ENCODE results near the gene FARS2.
"Not testable (repeated sequence)": the region's sequence is repeated elsewhere in the genome, so short reads cannot be mapped to it uniquely, and the experiment has no call there.

The FARS2 gene

DNA sequence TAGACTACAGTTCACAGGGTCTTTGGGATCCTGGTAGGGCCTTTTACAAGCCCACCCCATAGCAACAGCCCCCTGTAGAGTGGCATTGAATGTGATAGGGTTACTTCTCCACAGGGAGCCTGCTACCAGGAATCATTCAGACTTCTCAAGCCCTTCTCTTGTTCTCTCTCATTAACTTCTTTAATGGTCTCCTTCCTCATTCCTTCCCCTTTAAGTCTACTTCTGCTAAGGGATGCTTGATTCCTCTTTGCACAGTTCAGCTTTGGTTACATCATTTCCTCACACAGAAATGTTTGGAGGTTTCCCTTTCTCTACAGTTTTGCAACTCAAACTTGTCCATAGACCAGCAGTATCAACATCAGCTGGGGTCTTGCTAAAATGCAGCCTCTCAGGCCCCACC is 437.8 kb downstream of the FARS2 start:
- not testable (repeated sequence) for DNase-seq (ENCODE audit: low read depth)

DNA sequence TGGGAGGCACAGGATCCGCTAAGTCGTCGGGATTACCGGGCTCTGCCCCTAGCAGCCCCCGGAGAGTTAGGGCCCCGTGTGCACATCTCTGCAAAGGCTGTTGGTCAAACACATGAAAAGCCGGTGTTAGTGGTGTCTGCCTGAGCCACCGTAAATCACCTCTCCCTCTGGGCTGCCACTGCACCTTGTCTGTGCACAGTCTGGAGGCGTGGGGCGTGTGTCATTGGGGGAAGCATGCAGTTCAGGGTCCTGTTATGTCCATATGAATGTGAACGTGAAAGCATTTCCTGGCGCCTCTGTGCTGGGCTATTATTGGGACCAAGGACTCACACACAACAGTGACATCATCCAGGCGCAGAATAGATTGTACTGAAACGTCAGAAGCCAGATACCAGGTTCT is 439.9 kb downstream of the FARS2 start:
- DNase-seq (ENCODE audit: low read depth): no peak

DNA sequence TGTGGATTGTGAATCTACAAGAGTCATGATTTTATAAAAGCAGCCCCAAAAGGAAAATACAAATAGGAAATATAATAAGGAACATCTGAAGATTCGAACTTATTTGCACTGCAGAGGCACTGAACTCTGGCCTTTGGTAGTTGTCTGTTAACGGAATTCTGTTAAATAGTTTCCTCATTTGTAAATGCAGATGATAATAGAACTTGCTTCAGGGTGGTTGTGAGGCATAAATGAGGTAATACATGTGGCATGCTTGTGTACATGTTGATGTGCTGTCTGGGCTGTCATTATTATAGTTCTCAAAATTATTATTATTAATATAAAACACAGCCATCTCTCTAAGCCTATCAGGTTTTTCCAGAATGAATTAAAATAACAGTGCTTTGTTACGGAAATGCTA is 443.4 kb downstream of the FARS2 start:
- no peak for DNase-seq (ENCODE audit: low read depth)

- no peak for DNase-seq (ENCODE audit: low read depth)
Measured at GRCh38 chr6:5705252-5705651, 443.9 kb downstream of the FARS2 start.

GRCh38 chr6:5706124-5707033 is 445.1 kb downstream of the FARS2 start:
- no peak for DNase-seq (ENCODE audit: low read depth)

DNA sequence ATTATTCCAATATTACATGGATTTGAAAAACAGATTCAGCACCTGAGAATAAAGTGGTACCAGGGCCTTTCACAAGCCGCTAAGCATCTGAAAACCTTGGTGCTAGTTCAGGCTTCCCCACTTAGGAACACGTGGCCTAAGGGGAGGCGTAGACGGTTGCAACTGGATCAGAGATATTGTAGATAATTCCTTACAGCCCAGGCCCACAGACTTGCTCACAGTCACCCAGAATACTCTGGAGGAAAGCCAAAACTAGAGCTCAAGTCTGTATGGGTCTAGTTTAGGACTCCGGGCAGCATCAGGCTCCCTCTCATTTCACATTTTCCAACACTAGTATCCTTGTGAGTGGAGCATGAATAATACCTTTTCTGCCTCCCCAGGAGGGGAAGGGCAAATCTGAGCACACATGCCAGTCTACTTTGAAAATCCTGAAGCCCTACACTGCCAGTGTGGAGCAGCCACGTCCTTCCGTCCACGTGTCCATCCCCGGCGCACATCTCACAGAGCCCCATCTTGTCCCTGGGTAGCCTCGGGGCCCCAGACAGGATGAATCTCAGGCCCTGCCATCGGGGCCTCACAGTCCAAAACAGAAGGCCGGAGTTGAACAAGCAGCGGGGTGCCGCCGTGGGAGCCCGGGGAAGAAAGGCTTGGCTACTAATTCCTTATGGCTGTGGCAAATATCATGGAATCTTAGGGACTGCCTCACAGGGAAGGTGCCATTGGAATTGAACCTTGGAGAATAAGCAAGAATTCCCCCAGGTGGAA is 446.1 kb downstream of the FARS2 start:
- no peak for DNase-seq (ENCODE audit: low read depth)

- no peak for DNase-seq (ENCODE audit: low read depth)
Measured at GRCh38 chr6:5710516-5710915, 449.2 kb downstream of the FARS2 start.

GRCh38 chr6:5710936-5711335 is 449.6 kb downstream of the FARS2 start:
- DNase-seq (ENCODE audit: low read depth): no peak

DNA sequence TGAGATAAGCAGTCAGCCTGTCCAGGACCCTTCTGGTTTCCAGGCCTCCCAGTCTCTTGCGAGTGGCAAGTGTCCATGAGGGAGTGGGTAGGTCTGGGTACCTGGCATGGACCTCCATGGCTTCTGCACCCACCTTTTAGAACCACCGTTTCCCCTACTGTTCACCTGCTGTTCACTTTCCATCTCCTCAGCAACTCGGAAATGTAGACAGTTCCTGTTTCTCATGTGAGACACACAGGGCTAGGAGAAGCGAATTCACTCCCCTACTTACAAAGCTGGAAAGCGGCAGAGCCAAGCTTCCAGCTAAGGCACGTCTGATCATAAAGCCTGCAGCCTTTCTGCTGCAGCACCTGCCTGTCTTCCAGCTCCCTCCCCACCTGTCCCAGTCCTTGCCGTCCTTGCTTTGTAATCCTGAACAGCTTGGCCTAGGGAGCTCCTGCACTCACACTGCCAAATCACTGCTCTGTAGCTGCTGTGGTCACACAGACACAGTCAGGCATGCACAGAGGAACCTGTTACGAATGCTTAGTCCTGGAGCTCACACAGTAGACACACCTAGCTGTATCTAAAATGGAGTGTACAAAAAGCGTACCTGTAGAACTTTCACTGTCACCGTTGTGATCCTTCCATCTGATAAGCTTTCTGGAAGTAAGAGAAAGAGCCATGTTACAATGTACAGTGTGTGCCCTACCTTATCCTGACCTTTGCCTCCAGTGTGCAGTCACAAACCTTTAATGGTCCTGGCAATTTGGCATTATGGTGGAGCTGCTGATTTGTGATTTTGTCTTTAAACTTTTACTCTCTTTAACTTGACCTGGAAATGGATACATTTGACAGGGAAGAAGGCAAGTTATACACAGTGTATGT is 451.3 kb downstream of the FARS2 start:
- DNase-seq (ENCODE audit: low read depth): no peak

DNA sequence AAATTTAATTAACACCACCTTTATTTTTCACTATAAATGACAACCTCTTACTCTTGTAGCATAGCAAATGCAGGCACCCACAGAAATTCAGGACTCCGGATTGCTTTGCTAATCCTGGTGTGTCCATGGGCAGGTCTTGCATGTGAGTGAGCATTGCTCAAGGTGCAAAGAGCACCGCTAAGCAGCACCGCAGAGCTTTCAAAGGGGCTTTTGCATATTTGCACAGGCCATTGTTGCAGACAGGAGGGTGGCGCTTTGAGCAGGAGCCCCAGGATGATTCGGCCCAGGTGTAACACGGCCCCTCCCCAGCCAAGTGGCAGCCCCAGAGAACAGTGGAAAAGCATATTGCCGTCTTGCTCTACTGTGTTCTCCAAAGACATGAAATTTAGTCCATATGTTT is 452.2 kb downstream of the FARS2 start:
- DNase-seq (ENCODE audit: low read depth): no peak

GRCh38 chr6:5718231-5718947 is 457.1 kb downstream of the FARS2 start:
- DNase-seq (ENCODE audit: low read depth): no peak

GRCh38 chr6:5723841-5724691 is 462.8 kb downstream of the FARS2 start:
- no peak for DNase-seq (ENCODE audit: low read depth)

GRCh38 chr6:5724911-5725310 is 463.6 kb downstream of the FARS2 start:
- DNase-seq (ENCODE audit: low read depth): no peak

DNA sequence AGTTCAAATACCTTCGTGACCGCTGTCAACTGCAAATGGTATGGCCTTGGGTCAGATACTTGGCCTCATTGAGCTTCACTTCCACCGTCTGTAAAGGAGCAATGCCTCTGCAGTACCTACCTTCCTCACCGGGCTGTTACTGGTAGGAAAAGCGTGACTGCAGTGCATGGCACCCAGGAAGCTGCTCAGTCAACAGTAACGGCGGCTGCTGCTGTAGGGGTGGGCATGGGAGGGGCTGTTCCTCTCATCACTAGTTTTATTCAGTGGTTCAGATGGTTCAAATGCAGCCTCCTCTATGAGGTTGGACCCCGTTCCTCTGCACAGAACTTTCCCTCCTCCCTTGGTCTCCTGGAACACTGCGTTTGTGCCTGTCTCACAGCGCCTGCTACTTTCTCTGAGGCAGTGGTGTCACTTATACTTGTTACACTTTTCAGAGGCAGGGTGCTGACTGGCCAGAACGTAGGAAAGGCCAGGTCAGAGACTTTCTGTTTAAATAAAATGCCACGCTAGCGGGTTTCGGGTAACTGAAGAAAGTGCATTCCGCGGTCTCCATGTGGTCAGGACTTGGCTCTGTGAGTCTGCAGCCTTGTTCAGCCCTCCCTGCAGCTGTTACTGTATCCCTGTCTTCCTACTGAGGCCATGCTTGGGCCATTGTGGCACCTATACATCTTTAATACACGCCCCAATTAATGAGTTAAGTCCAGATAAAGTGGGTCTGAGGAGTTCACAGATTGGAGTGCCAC is 465.8 kb downstream of the FARS2 start:
- no peak for DNase-seq (ENCODE audit: low read depth)

GRCh38 chr6:5728351-5729079 is 467.2 kb downstream of the FARS2 start:
- no peak for DNase-seq (ENCODE audit: low read depth)

DNA sequence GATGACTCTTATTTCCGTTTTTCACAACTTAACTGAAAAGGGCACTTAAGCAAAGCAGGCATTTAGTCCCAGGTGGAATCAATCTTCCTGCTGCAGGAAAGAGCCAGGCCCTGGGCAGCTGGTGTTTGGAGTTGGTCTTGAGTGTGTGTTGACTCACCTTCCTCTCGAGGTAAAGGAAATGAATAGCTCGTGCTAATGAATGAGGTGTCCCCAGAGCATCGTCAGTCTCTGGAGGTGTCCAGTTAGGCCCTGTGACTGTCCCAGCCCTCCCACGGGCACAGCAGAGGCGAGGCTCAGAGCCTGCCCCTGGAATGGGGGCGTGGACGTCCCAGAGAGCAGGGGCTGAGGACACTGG is 467.7 kb downstream of the FARS2 start:
- DNase-seq (ENCODE audit: low read depth): no peak

- DNase-seq (ENCODE audit: low read depth): no peak
Measured at GRCh38 chr6:5729813-5730517, 468.7 kb downstream of the FARS2 start.

GRCh38 chr6:5730585-5731263 is 469.4 kb downstream of the FARS2 start:
- DNase-seq (ENCODE audit: low read depth): no peak

All from activated T-helper 1 cell treated with Interleukin-2 at 50 U/mL for 16 hours (primary cell).